GM19035 (cell line): ENCODE results near the gene MAPRE2.

Experiments used
- ATAC-seq: cut with Tn5 transposase; IDR thresholded peaks from one replicate; pipeline ENCODE4 v1.9.1; 2021; ENCODE audit not compliant: unreplicated experiment

The MAPRE2 gene

DNA sequence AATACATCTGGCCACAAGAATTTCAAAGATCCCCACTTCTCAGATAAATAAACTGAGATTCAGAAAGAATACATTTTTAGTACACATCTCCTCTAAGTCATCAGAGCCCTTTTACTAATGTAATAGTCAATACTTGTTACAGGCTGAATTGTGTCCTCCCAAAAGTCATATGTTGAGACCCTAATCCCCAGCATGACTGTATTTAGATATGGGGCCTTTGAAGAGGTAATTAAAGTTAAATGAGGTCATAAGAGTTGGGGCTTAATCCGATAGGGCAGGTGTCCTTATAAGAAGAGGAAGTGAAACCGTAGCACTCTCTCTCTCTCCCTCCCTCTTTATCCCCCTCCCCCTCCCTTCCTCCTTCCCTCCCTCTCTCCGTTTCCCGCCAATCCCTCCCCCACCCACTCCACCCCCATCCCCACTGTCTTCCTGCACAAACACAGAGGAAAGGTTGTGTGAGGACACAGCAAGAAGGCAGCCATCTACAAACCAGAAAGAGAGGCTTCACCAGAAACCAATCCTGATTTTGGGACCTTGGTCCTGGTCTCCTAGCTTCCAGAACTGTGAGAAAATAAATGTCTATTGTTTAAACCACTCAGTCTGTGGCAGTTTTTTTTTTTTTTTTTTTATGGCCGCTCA, 133.0 kb downstream of the MAPRE2 start:
- ATAC-seq: peak; percentile 71

DNA sequence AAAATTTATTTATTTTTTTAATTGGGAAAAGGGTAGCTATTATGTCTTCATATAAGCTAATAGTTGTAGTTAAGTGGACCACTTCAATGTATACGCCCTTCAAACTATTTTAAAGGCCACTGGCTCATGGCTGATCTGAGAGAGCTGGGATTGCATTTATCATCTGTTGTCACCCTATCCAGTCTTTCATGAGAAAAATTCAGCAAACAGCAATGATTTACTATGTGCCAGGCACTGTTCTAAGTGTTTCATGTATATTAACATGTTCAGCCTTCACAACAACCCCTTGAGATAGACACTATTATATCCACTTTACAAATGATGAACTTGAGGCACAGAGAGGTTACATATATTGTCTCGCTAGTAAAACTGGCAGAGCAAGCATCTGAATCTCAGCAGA, 133.5 kb downstream of the MAPRE2 start:
- ATAC-seq: no peak

DNA sequence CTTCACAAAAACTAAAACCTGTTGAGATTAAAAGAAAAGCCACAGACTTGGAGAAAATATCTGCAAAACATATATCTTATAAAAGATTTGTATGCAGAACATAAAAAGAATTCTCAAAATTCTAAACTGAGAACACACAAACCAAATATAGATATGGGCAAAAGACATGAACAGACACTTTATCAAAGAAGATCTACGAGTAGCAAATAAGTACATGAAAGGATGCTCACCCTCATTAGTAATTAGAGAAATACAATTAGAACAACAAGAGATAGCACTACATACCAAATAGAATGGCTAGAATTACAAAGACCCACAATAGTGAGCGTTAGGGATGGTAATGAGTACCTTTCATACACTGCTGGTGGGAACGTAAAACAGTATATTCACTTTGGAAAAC, 135.7 kb downstream of the MAPRE2 start:
- ATAC-seq: no peak

DNA sequence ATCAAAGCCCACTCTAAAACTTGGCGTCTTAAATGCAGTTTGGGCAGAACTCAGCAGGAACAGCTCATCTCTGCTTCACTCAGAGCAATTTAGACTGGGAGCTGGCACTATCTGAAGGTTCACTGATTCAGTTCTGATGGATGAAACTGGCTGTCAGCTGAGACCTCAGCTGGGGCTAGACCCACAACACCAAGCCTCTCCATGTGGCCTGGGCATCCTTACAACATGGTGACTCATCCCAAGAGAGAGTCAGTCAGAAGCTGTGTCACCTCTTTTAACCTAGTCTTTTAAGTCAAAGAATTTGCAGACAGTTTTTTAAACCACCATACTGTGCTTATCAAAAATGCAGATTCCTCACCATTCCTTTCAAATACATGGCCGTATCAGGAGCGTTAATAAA, 137.0 kb downstream of the MAPRE2 start:
- no peak for ATAC-seq

DNA sequence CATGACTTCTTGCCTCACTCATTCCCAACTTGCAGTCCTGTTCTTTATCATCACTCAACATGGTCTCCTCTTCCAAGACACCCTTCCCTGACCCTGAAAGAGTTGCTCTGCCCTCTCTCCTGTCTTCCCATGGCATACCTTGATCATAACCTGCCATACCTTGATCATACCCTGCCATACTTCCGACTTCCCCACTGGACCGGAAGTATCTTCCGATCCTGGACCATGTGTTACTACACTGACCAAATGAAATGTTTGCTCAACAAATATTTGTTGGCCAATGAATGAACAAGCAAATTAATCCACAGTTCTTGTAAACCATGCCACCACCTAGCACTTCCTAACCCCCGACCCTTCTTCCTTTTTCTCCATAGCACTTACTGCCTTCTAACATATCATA, 138.7 kb downstream of the MAPRE2 start:
- ATAC-seq: no peak

DNA sequence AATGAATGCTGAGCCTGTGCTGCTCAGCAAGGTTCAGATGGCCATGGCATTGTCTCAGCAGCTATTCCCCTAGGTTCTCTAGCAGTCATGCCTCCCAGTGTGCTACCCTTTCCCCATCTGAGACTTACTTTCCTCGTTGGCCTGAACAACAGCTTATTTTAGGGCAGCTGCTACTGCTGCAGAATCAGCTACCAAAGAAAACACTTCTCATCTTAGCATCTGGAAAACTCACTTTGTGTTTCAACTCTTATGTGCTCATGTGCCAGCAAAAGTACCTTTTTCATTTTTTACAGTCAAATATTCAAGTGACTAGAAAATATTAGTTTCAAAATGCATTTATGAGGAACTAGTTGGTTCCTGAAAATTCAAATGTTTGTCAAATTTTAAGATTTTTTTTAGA, 139.2 kb downstream of the MAPRE2 start:
- no peak for ATAC-seq

DNA sequence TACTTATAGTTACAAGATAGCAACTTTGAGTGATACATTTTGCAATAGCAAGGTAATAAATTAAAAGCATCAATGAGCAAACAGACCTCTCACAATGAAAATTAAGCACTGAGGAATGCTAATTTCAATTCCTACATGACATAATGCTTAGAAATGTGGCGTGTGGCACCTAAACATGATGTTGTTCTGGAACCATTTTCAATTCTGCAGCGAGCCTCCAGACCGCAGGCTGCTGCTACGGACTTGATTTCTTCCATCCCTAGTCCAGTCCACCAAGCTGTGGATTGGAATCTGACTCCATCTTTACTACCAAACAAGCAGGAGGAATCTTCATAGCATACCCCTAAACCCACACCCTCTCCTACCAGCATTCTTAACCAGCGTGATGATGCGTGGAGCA, 140.9 kb downstream of the MAPRE2 start:
- ATAC-seq: no peak

DNA sequence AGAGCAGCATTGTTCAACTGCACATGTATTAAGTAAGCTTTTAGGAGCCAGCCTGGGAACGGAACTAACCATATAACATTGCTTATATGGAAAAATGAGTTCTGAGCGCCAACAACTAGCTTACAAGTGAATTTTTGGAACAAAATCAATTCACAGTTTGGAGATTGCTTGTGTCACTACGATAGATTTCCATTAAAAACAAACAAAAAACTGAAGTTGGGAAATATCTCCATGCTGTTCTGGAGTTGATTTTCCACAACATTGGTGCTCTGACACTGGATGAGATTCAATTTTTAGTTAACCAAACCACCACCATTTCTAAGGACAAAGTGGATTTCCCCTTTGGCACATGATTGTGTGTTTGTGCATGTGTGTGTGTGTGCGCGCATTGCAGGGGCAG, 142.7 kb downstream of the MAPRE2 start:
- no peak for ATAC-seq

DNA sequence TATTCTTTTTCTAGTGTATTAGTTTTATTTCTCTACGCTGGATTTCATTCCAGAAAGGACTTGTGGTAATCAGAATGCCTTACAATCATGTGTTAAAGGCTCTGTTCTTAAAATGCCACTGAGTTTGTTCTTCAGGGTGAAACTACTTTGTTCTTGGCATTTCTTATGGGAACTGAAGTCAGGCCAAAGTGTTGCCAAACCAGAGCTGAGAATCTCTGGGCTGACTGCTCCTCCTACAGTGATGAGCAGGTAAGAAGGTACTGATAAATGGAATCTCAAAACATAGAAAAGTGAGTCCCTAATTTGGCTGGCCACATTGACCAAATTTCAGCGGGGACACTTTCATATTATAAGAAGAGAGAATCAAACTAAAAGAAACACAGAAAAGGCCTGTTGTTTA, 144.6 kb downstream of the MAPRE2 start:
- no peak for ATAC-seq

DNA sequence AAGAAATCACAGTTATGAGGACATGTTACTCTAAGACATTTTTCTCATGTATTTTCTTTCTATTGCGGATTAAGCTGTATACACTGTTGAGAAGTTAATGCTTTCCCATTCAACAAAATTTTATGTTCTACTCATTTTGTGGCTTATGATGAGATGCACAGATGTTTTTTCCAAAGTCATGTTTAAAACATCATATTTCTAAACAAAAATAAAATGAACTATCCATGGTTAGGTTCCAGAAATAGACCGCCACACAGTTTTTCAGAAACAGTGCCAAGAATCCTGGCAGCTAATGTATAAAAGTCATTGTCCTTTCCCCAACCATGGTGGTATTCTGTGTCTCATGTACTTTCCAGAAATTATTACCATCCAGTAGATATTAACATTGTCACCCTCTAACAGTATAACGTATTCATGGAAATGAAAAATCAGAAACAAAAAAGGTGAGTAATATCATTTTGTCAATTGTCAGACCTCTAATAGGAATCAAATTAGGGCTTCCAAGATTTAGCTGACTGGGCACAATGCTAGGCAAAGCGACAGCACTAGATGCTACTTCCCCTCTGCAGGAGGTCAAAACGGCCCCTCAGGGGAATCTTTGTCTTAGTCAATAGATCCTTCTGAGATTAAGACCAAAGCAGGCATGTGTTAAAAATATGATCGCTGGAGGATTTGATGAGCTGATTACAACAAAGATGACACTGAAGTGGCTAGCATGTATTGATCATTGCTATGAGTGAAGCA, 145.2 kb downstream of the MAPRE2 start:
- ATAC-seq: no peak

DNA sequence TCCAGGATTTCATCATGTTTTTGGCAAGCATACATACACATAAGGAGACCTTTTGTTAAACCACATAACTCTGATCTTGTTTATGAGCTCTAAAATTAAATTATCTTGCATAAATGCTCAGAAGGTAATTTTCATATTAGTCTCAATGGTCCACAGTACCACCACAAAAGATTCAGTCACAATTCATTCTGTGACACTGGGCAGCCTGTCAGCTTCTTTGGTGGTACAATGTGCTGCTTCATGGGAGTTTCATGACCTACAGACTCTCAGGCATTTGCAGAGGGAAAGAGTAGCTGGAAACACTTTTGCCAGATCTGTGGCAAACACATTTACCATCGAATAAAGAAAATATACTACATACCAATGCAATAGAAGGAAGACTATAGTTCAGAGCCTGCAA, 148.3 kb downstream of the MAPRE2 start:
- ATAC-seq: no peak

DNA sequence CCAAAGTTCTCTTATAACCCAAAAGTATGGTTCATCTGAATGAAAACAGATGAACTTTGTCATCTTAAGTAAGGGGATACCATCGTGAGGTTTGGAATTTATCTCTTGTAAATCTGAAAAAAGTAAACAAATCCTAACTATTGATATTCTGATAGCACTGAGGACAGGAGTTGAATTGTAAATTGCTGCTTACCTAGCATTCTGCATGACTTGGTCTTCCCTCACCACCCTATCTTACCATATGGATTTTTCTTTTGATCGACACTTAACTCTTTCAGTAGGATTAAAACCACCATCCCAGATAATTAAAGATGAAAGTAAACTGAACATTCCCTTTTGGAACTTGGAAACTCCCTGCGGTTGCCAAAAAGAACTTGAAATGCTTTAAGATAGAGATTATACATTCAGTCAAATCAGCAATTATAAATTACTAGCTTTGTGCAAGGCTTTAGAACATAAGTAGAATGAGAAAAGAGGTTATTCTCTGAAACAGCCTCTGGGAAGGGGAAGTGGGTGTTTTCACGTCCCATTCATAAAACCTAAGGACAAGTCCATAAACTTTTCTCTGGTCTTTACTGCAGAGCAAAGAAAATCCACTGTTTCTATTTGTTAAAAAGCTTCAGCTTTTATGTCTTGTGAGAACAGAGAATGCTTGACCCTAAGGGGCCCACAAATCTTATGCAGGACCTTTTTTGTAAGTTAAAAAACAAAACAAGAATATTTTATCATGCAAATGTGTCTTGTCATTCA, 149.9 kb downstream of the MAPRE2 start:
- ATAC-seq: no peak

DNA sequence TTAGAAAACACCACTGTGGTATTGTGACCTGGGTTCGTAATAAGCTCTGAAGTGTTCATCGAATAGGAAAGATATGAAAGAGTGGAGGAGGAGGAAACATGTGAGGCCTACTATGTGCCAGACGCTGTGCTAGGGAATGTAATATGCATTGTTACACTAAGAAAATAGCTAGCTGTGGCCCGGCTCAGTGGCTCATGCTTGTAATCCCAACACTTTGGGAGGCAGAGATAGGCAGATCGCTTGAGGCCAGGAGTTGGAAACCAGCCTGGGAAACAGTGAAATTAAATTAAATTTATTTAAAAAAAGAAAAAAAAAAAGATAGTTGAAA, 150.4 kb downstream of the MAPRE2 start:
- ATAC-seq: no peak

DNA sequence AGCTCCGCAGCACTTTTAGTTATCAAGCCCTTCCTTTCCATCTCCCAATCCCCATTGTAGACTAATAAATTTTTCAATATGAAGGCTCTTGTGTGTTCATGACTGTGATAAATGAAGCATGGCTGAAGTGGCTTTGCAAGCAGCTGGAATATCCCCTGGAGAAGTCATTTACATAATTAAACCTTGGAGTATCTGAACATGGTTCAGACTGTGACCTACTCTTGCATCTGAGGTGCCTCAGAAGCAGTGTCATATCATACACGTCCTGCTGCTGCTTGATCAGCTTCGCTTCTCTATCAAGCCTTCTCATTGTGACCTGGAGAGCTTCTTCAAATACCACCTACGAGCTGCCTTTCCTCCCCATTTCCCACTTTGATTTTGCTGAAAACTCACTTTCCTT, 151.2 kb downstream of the MAPRE2 start:
- no peak for ATAC-seq
